GM23338 (cell line): ENCODE results near the gene TEX53. TPM values are rescaled to one million over a fixed set of nuclear protein-coding genes. Genes with fewer than 3 reads are reported as not detected.

Experiments used
- ATAC-seq: fragments of 200-7000 bp; cut with Tn5 transposase; 3 replicates; pipeline ENCODE4 v1.9.1; 2020
- DNase-seq: peaks from one replicate; pipeline ENCODE4 v3.0.0-alpha.2; 2015; ENCODE audit warnings: low spot score
- H2AFZ ChIP-seq: fragments of 200-600 bp; sonication (generic); 2 replicates; pipeline ENCODE4 v1.8.0; 2016; ENCODE audit warnings: antibody characterized with exemption, mild to moderate bottlenecking, moderate library complexity
- H3F3A ChIP-seq: fragments of 200-600 bp; sonication (generic); replicated peaks from 2 replicates; pipeline ENCODE4 v1.8.0; 2017; ENCODE audit warnings: antibody characterized with exemption, mixed run types, low read depth
- H3K27ac ChIP-seq: fragments of 200-600 bp; sonication (generic); 2 replicates; pipeline ENCODE4 v1.6.1; 2016; ENCODE audit warnings: low read depth
- H3K27me3 ChIP-seq: fragments of 200-600 bp; sonication (generic); 2 replicates; pipeline ENCODE4 v1.8.0; 2016; ENCODE audit warnings: mild to moderate bottlenecking, mixed run types, moderate library complexity; ENCODE audit not compliant: insufficient read depth
- H3K36me3 ChIP-seq: fragments of 200-600 bp; sonication (generic); 2 replicates; pipeline ENCODE4 v1.8.0; 2016; ENCODE audit warnings: mild to moderate bottlenecking; ENCODE audit not compliant: insufficient read depth
- H3K4me1 ChIP-seq: fragments of 200-600 bp; sonication (generic); 2 replicates; pipeline ENCODE4 v1.8.0; 2016; ENCODE audit warnings: mild to moderate bottlenecking, moderate library complexity; ENCODE audit not compliant: insufficient read depth
- H3K4me2 ChIP-seq: fragments of 200-600 bp; sonication (generic); 2 replicates; pipeline ENCODE4 v1.7.1; 2017; ENCODE audit warnings: mixed run types
- H3K4me3 ChIP-seq: fragments of 200-600 bp; sonication (generic); 2 replicates; pipeline ENCODE4 v1.6.1; 2016; ENCODE audit warnings: mixed run types
- H3K79me2 ChIP-seq: fragments of 200-600 bp; sonication (generic); replicated peaks from 2 replicates; pipeline ENCODE4 v1.8.0; 2017; ENCODE audit warnings: mild to moderate bottlenecking; ENCODE audit not compliant: insufficient read depth
- H3K9me2 ChIP-seq: fragments of 200-600 bp; sonication (generic); 2 replicates; pipeline ENCODE4 v1.8.0; 2017; ENCODE audit not compliant: insufficient read depth
- H4K20me1 ChIP-seq: fragments of 200-600 bp; sonication (generic); replicated peaks from 2 replicates; pipeline ENCODE4 v1.8.0; 2017; ENCODE audit warnings: mild to moderate bottlenecking; ENCODE audit not compliant: insufficient read depth
- H3K27ac Mint-ChIP-seq: 2 replicates; pipeline ENCODE4 v1.8.0; 2020; ENCODE audit warnings: inconsistent platforms, mild to moderate bottlenecking, moderate library complexity, mixed read lengths
- H3K27me3 Mint-ChIP-seq: 3 replicates; pipeline ENCODE4 v1.8.0; 2022; ENCODE audit warnings: low read depth, mild to moderate bottlenecking, moderate library complexity, mixed read lengths, inconsistent platforms; ENCODE audit not compliant: insufficient read depth, poor library complexity
- H3K36me3 Mint-ChIP-seq: 3 replicates; pipeline ENCODE4 v1.8.0; 2021; ENCODE audit warnings: low read depth, mild to moderate bottlenecking, inconsistent platforms, moderate library complexity, mixed read lengths
- H3K4me1 Mint-ChIP-seq: 3 replicates; pipeline ENCODE4 v1.8.0; 2020; ENCODE audit warnings: mild to moderate bottlenecking, inconsistent platforms, mixed read lengths
- H3K4me3 Mint-ChIP-seq: 3 replicates; pipeline ENCODE4 v1.8.0; 2021; ENCODE audit warnings: moderate library complexity, mild to moderate bottlenecking, inconsistent platforms, mixed read lengths
- H3K9me3 Mint-ChIP-seq: 3 replicates; pipeline ENCODE4 v1.8.0; 2020; ENCODE audit warnings: moderate library complexity, mild to moderate bottlenecking, inconsistent platforms, mixed read lengths
- CREB1 ChIP-seq: fragments of 250-450 bp; sonication (Bioruptor Pico); IDR thresholded peaks from 2 replicates; pipeline ENCODE4 v1.5.0; 2020; ENCODE audit warnings: low read depth, mild to moderate bottlenecking, moderate library complexity
- EZH2 ChIP-seq: fragments of 200-600 bp; sonication (generic); IDR thresholded peaks from one replicate; pipeline ENCODE4 v1.8.0; 2017; ENCODE audit warnings: antibody characterized with exemption, mild to moderate bottlenecking, low read depth; ENCODE audit not compliant: unreplicated experiment
- EZH2phosphoT487 ChIP-seq: fragments of 200-600 bp; sonication (generic); IDR thresholded peaks from one replicate; pipeline ENCODE4 v1.8.1; 2018; ENCODE audit warnings: antibody characterized with exemption; ENCODE audit not compliant: unreplicated experiment
- JUNB ChIP-seq: IDR thresholded peaks from one replicate; pipeline ENCODE4 v1.6.1; 2016; ENCODE audit warnings: antibody characterized with exemption; ENCODE audit not compliant: unreplicated experiment
- NANOG ChIP-seq: IDR thresholded peaks from 2 replicates; pipeline ENCODE4 v1.6.1; 2016; ENCODE audit warnings: antibody characterized with exemption, borderline replicate concordance
- POLR2AphosphoS5 ChIP-seq: IDR thresholded peaks from 2 replicates; pipeline ENCODE4 v1.6.1; 2016; ENCODE audit warnings: antibody characterized with exemption, low read depth
- REST ChIP-seq: IDR thresholded peaks from one replicate; pipeline ENCODE4 v1.6.1; 2018; ENCODE audit warnings: antibody characterized with exemption; ENCODE audit not compliant: unreplicated experiment
- STAT1 ChIP-seq: IDR thresholded peaks from one replicate; pipeline ENCODE4 v1.6.1; 2016; ENCODE audit warnings: antibody characterized with exemption; ENCODE audit not compliant: unreplicated experiment
- ZNF114 ChIP-seq: fragments of 250-450 bp; sonication (Bioruptor Pico); IDR thresholded peaks from 2 replicates; pipeline ENCODE4 v1.5.0; 2020; ENCODE audit warnings: mild to moderate bottlenecking, moderate library complexity
- ZNF331 ChIP-seq: fragments of 250-450 bp; sonication (Bioruptor Pico); IDR thresholded peaks from 2 replicates; pipeline ENCODE4 v1.5.0; 2020; ENCODE audit warnings: low read depth, mild to moderate bottlenecking, moderate library complexity
- ZNF462 ChIP-seq: fragments of 250-450 bp; sonication (Bioruptor Pico); IDR thresholded peaks from 2 replicates; pipeline ENCODE4 v1.5.0; 2020; ENCODE audit warnings: mild to moderate bottlenecking, moderate library complexity
- polyA plus RNA-seq: library from polyadenylated mRNA; unstranded; fragments of >200 nt; fragmentation: Nextera tagmentation; extraction: Ambion mirVana; gene quantifications from 2 replicates; pipeline ENCODE4 v1.2.1, GENCODE V29; 2016
- total RNA-seq: library from RNA; depleted of rRNA; stranded (reverse); fragments of >200 nt; shearing (Covaris generic); gene quantifications from 2 replicates; pipeline ENCODE4 v1.2.3, GENCODE V29; 2014
- TF ChIP-seq, protein P1 (sequence below), 2 experiments: fragments of 200-600 bp in 1 of 2; sonication (generic) in 1 of 2; conservative IDR thresholded peaks; 2 replicates each; pipeline versions ENCODE4 v1.5.1 to v1.6.1; 2016 to 2017; ENCODE audit warnings: antibody characterized with exemption in 2 of 2, low read depth in 2 of 2, mild to moderate bottlenecking in 2 of 2, moderate library complexity in 1 of 2
- TF ChIP-seq, protein P2 (sequence below): IDR thresholded peaks from 2 replicates; pipeline ENCODE4 v1.6.1; 2016; ENCODE audit warnings: antibody characterized with exemption

TEX53 gene
- total and polyA plus RNA-seq, 2 experiments from 2014 or later, result not detected

DNA sequence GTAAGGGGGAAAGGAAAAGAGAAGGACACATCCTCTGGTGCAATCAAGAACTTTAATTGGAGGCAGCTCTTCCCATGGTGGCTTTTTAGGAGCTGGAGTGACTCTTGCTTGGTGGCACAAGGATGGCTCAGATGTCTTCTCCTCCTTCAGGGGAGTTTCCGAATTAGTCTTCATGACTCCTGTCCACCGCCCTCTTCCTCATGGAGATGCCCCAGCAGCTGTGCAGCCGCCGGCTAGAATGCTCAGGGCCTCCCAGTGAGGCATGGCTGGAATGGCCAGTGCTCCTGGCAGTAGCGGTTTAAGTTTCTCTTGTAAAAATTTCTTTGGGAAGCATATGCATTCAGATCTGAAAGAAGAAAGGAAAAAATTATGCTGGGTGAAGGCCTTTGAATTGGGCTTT, 8.8 kb upstream of the TEX53 start:
- TF ChIP-seq CREB1 (CRISPR knock-in tag), result no peak
- no peak for TF ChIP-seq STAT1
- TF ChIP-seq REST, result no peak
- TF ChIP-seq, protein P1, sequence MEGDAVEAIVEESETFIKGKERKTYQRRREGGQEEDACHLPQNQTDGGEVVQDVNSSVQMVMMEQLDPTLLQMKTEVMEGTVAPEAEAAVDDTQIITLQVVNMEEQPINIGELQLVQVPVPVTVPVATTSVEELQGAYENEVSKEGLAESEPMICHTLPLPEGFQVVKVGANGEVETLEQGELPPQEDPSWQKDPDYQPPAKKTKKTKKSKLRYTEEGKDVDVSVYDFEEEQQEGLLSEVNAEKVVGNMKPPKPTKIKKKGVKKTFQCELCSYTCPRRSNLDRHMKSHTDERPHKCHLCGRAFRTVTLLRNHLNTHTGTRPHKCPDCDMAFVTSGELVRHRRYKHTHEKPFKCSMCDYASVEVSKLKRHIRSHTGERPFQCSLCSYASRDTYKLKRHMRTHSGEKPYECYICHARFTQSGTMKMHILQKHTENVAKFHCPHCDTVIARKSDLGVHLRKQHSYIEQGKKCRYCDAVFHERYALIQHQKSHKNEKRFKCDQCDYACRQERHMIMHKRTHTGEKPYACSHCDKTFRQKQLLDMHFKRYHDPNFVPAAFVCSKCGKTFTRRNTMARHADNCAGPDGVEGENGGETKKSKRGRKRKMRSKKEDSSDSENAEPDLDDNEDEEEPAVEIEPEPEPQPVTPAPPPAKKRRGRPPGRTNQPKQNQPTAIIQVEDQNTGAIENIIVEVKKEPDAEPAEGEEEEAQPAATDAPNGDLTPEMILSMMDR (conservative IDR thresholded peaks at IDR 0.05; ENCODE audit: low read depth in 2 of 2), result no peak
- no peak for TF ChIP-seq NANOG
- no peak for TF ChIP-seq ZNF331
- TF ChIP-seq JUNB, result no peak
- no peak for TF ChIP-seq POLR2AphosphoS5
- TF ChIP-seq ZNF462, result no peak
- TF ChIP-seq ZNF114 (CRISPR knock-in tag), result no peak
- TF ChIP-seq, protein P2, sequence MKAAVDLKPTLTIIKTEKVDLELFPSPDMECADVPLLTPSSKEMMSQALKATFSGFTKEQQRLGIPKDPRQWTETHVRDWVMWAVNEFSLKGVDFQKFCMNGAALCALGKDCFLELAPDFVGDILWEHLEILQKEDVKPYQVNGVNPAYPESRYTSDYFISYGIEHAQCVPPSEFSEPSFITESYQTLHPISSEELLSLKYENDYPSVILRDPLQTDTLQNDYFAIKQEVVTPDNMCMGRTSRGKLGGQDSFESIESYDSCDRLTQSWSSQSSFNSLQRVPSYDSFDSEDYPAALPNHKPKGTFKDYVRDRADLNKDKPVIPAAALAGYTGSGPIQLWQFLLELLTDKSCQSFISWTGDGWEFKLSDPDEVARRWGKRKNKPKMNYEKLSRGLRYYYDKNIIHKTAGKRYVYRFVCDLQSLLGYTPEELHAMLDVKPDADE, result no peak
- no peak for TF ChIP-seq EZH2
- no peak for TF ChIP-seq EZH2phosphoT487
- Histone ChIP-seq H3K27me3 (no peaks in the 10 kb centered on the region), H3K9me2 (no peaks in the 10 kb centered on the region), H3K4me1 (no peaks in the 10 kb centered on the region; the same call in 1 of the 2 replicates), H3K36me3 (no peaks in the 10 kb centered on the region), H2AFZ (no peak overlapping the region), H3F3A (no peaks in the 10 kb centered on the region), H3K4me3 (no peak overlapping the region), H3K4me2 (no peak overlapping the region), H3K27ac (no peak overlapping the region), H3K79me2 (no peaks in the 10 kb centered on the region), H4K20me1 (no peaks in the 10 kb centered on the region)
- Mint-ChIP-seq H3K4me3 (no peak overlapping the region), H3K36me3 (no peaks in the 10 kb centered on the region), H3K9me3 (no peaks in the 10 kb centered on the region), H3K27me3 (peaks cover 5% of the 10 kb centered on the region), H3K27ac (no peak overlapping the region), H3K4me1 (peaks cover 11% of the 10 kb centered on the region)
- no peak for DNase-seq
- ATAC-seq, result no peak
